Stimulated activated CD4-positive, alpha-beta T cell treated with anti-CD3 and anti-CD28 coated beads, Interleukin-2, amount 100 ng/mL, for 4 hours (primary cell): ENCODE measurements around the gene MMP28.

Source experiments
- DNase-seq: peaks from one replicate; pipeline ENCODE4 v3.0.0-alpha.2; 2020; ENCODE audit warnings: low read depth

The MMP28 gene

DNA sequence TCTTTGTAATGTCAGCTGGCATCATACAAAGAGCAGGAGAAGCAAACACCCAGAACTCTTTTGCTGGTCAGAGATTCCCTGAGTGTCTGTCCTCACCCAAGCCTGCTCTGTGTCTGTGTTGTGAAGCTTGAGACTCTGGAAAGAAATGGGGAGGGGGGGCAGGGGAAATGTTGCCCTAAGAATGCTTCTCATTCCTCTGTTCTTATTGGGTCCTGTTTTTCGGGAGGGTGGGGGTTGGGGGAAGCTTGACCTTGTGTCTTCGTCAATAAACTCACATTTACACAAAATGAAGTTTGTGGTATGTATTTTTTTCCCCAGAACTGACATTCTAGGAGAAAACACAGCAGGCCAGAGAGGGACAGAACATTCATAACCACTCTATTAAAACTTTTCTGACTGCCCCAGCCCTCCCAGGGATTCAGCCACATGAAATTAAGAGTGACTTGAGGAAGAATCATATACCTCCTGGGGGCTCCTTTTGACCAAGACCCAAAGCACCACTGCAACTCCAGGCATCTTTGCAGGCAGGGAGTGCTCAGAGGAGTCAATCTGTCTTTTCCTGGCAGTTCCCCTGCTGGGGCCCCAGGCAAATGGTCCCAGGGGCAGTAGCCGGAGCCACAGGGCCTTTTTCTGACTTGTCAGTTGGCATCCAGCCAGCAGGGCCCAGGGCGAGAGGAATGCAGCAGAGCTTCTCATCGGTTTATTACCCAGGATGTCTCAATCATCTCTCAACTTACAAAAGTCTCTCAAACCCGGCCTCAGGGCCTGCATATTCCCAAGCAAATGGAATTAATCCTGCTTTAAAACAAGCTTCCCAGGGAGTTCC is 69.1 kb downstream of the MMP28 start:
- no peak for DNase-seq

DNA sequence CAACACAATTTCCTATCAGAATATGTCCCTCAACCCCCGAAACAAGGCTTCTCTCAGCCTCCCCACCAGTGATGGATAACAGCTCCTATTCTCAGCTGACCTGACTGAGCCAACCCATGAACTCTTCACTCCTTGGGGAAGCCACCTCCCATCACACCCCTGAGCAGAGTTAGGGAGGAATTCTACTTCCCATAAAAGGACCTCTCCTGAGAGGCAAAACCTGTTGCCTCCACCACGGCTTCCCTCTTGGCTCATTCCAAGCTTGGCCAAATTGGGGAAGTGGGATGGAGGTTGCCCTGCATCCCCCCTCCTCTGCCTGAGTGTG is 69.7 kb downstream of the MMP28 start:
- no peak for DNase-seq

DNA sequence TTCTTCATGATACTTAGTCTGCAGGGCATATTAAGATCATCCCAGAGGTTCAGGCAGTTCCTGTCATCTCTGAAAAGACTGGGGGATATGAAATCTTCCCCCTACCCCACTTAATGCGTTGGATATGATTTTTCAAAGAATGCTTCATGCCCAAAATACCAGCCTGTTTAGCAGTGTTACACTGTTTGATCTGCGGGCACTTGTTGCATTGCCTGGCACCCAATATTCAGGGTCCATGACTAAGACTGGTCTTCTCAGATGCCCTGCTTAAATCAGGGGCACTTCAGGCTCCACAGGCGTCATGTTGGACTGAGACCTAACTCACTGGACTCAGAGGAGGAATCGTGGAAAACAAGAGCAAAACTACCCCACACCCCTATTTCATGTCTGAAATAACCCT is 70.4 kb downstream of the MMP28 start:
- DNase-seq: no peak

GRCh38 chr17:35723735-35724134 is 71.7 kb downstream of the MMP28 start:
- no peak for DNase-seq

DNA sequence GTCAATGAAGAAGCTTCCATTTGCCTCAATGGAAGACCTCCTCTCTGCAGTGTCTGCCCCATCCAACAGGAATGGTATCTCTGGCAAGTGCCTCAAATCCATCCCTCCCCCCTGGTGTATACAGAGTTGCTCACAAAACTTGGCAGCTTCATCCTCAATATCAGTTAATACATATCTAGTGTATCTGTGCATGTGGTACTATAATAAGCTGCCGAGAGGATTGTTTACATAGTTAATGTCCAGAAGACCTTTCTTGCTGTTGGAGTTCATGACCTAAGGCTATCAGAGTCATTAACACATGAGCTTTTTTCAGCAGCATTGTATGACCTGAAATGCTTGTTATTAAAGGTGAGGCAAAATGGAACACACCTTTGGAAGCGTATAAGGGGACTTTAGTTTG is 78.0 kb downstream of the MMP28 start:
- DNase-seq: no peak

- DNase-seq: no peak
Measured at GRCh38 chr17:35716897-35717465, 78.5 kb downstream of the MMP28 start.

DNA sequence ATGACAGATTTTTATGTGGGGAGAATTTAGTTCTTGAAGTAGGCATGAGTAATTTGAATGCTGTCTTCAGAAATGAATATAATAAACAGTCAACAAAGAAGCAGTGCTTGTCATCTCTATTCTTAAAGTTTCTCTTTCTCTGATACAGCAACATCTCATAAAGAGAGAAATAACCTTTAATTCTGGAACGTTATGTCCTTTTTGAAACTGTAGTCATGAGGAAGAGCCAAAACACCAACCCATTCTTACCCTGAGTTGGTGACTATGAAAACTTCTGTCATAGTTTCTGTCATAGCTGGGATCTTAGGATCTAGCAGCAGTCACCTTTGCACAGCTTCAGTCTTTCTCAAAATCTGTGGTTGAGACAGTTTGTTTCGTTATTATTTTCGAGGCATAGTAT is 79.3 kb downstream of the MMP28 start:
- no peak for DNase-seq
